Hippocampal formation (tissue), 2 donors: ENCODE results near the gene RPL22.

Source experiments
- DNase-seq, 2 donors: peaks; one replicate each; lab custom pipeline; 2025; lab: John Stamatoyannopoulos, UW

The RPL22 gene

DNA sequence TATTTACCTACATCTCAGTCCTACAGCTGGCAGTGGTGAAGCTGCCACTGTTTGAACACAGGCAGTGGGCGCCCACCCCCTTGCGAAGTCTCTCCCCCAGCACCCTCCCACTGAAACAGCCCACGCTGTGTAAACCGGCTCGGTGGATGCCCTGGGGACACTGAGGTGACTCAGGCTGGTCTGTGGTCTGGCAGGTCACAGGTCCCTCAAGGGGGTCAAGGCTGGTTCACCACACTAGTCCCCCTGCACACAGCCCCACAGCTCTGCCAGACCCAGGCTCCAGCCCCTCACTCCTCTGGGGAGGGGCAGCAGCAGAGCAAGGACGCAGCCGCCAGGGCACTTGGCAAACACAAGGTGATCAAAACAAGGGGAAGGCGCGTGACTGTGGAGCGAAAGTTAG lies 26.8 kb downstream of the RPL22 start:
- no peak for DNase-seq

DNA sequence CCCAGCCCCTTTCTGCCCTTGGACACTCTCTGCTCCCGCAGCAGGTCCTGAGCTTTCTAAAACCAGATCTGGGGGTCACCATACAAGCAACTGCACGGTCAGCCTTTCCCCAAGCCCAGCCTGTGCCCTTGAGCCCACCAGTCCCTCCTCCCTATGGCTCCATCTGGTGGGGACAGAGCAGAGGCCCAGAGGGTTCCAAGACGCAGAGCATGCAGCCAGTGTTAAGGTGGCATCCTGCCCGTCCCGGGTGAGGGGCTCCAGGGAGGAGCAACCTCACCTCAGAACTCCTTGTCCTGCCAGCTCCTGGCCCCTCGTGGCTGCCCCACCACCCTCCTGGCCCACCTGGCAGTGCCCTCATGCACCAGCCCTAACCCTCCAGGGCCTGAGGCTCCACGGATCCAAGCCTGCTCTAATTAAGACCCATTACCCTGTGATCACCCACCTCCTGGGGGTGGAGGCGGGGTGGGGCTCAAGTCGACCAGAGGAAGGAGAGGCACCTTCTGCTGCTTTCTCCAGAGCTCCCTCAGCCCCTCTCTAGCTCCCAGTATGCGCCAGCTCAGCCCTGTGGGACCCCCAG lies 27.8 kb downstream of the RPL22 start:
- no peak for DNase-seq

DNA sequence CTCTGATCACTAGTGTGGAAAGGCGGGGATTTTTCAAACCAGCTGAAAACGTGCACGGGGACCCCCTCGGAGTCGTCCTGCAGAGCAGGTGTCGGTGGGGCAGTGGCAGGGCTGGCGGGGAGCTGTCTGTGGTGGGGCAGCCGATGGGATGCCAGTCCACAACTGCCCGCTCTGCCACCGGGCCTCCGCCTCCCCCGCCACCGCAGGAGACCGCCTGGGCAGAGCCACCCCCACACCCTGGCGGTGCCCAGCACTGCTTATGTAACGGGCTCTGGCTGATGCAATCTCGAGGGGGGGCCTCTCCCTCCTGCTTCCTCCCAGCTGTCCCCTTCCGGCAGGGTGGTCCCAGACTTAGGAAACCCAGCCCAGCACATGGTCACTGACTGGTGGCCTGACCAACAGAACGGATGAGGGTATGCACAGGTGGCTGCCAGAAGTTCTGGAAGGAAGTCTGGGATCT lies 28.6 kb downstream of the RPL22 start:
- DNase-seq, result no peak

DNA sequence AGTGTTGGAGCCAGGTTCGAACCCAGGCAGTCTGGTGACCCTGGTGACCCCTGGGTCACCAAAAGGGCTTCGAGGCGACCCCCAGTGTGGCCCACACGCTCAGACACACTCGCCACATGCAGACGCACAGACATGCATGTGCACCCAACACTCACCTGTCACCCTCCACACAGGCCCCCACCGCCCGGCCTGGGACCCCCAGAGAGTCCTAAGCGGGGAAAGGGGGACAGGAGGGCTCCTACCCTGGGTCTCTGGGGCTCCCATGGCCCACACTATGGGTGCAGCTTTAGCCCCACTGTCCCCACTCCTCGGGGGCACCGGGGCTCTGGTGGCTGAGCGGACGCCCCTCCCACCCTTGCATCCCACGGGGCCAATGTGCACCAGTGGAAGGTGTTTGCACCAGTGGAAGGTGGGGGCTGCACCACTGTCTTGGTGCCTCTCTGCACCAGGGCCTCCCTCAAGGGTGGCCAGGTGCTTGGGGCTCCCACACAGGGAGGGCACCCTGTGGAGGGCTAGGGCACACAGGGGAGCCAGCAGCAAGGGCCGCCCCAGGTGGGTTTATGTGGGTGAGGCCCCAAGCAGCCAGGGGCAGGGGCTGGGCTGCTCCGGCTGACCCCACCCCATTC lies 29.2 kb downstream of the RPL22 start:
- DNase-seq, result no peak

DNA sequence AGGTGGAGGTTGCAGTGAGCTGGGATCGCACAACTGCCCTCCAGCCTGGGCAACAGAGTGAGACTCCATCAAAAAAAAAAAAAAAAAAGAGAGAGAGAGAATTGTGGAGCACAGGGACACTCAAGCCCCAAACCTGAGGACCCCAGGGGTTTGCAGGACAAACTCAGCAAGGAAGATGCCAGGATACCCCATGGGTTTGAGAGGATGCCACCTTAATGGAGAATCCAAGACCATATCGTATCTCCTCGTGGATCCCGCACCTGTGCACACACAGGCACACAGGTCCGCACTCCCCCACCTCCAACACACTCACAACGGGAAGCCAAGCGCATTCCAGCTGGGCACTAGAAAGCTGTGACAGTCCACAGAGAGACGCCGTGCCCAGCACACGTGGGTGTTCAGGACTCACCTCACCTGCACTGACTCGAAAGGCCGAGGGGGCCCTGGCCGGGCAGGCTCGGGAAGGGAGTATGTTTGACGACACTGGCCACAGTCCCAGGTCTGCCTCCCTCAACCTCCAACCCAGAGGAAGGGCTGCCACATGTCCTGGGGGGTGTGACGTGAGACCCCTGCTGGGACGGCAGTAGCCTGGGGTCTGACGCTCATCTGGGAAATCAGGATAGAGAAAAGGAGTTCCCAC lies 30.3 kb downstream of the RPL22 start:
- DNase-seq, result no peak

DNA sequence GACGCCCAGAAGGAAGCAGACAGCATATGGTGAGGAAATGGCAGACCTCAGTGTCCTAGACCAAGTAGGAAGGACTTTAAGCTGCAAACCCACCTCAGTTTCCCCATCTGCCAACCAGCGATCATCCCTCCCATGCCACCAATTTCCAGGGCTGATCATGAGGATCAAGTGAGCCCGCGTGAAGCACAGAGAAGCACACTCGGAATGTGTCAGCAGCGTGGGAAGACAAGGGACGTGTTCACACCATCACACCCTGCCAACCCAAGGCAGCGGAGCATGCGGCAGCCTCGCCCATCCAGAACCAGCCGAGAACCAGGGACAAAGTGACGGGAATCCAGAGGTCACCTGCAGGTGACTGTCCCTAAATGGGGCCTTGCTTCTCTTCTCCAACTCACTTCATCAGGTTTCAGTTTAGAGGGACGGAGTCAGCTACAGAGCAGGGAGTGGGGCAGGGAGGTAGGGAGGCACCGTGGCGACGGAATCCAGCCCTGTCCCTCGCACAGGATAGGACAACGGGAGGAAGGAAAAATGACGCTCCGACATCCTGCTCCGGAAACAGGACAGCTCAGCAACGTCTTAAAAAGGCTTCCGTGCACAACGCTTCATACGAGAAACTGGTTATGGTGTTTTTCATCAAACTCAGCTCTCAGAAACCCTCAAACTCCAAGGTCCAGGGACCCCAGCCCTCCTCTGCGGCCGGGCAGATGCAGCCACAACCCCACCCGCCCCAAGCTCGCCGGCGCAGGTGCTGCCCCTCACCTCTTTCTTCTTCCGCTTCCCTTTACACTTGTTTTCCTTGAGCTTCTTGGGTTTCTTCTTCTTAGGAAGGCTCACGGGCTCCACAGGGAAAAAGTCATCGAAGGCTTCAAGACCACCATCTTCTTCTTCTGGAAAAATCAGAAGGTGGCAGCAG lies 31.7 kb downstream of the RPL22 start:
- DNase-seq, result no peak

DNA sequence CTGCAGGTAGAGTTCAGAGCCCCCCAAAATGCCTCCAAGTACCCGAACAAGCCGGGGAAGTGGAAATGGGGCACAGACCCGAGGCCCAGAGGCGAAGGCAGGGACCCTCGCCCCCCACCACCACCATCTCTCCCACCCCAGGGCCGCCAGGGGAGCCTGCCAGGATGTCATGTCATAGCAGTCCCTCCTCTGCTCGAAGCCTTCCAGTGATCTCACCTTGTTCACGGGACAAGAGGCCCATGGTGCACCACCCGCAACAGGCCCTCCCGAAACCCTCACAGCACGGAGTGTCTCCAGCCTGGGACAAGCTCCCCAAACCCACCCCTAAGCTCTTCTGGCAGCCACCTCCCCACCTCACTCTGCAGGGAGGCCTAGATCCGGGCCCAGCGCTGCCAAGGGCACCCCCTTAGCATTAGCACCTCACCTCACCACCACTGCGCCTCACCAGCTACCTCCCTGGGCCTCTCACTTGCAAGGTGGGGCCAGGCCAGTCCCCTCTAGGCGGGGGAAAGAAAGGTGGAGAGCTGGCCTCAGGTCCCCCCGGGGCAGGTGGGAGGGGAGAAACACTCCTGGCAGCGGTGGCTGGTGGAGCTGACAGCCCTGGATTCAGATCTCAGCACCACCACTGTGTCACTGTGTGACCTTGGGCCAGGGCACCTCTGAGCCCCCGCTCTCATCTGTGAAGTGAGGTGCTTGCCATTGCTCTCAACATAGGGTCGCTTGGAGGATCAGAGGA lies 32.6 kb downstream of the RPL22 start:
- DNase-seq, result no peak

DNA sequence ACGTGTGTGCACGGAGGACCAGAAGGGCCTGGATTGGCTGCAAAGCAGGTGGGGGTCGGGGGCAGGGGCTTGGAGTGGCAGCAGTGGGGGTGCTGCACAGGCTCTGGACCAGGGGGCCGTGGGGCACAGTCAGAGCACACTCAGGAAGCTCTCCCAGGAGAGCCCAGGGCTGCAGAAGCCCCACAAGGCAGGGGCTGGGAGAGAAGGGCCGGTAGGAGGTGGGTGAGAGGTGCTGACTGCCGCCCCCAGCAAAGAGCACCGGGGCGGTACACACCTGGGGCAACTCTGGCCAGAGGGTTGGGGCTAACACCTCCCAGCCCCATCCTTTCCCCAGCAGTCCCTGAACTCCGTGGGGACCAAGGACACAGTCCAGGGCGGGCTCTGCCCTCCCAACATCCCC lies 33.2 kb downstream of the RPL22 start:
- DNase-seq, result no peak

DNA sequence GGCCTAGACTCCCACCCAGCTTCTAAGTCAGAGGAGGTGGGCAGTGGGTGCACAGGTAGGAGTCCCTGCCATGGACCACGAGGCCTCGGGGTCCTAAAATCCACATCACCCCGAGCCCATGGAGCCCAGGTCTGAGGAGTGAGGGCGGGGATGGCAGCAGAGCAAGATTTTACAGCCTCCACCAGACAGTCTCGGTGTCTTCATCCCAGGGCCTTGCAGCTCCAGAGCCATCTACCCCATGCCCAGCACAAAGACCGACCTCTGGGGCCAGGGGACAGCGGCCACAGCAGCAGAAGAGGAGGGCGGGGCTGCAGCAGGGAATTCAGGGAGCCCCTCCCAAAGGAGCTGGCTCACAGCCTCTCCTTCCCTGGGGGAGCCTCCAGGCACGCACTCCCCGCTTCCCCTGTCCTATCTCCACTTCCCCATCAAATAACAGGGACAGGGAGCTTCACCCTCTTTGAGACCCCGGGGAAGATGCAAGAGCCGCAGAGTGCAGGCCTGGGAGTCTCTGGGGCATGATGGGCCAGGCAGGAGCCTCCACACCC lies 33.9 kb downstream of the RPL22 start:
- DNase-seq, result no peak

DNA sequence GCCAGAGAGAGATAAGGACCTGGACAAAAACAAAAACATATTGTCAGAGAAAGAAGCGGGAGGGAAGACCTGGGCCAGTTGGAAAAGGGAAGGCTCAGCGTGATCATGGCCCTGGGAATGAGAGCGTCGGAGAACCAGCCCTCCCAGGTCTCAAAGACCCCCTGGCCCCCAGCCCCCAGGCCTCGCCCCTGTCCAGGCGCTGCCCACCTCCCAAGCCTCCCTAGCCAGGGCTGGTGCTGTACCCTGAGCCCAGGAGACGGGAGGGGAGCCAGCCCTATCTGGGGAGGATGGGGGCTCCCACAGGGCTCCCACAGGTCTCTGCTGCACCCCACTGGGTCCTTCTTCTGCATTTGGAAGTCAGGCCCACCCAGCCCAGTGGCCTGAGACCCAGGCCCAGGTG lies 34.4 kb downstream of the RPL22 start:
- DNase-seq, result no peak

DNA sequence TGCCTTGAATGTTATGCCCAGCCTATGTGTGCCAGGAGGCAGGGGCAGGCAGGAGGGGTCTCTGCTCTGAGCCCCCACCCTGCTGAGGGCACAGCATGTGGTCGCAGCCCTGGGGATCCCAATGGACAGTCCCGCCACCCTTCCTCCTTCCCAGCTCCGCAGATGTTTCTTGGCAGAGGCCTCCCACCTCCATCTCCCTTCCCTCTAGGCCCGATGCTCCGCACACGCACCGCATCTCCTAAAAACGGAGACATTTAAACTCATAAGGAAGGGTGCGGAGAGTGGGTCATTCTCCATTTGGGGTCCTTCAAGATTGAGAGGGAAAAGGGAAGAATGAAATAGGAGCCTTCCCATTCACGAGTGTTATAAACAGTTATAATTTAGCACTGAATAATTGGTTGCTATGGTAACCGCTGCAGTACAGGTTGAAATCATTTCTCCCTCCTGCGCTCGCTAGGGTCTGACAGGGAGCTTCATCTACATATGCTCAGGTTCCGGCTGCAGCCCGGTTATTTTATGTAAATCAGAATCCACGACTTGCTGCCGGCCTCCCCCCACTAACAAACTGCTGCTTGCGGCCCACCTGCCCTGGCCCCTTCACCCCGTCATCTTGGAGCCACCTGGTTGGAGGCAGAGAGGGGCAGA lies 35.3 kb downstream of the RPL22 start:
- peak in 1 of 2 donors; percentile 65 for DNase-seq

DNA sequence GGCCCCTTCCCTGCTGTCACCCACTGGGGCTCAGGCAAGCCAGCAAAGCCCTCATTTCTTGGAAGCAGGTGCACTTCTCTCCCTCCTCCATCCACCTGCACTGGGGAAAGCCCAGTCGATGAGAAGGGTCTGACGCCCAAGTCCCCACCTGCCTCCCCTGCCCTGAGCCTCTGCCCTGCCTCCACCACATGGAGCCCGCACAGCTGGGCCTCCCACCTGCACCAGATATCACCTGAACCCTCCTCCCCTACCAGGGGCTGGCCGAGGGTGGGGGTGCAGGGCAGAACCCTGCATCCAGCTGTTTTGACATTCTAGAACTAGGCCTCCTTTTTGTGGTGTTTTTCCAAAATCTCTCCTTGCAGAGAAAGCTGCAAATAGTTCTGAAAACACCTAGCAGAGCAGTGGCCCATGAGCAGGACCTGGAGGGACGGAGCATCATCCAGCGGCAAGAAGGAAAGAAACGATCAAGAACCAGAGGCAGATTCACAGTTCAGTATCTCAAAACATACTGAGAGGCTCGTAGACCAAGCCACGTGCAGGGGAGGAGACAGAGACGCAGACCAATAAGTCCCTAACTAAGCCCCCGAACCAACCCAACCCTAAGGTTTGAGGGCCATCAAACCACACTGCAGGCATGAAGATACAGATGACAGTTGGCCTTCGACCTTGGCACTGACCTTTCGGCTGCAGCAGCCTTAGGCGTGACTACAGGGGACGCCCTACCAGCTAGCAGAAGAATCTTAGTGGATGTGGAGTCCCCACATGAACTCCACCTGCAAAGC lies 36.0 kb downstream of the RPL22 start:
- no peak for DNase-seq

DNA sequence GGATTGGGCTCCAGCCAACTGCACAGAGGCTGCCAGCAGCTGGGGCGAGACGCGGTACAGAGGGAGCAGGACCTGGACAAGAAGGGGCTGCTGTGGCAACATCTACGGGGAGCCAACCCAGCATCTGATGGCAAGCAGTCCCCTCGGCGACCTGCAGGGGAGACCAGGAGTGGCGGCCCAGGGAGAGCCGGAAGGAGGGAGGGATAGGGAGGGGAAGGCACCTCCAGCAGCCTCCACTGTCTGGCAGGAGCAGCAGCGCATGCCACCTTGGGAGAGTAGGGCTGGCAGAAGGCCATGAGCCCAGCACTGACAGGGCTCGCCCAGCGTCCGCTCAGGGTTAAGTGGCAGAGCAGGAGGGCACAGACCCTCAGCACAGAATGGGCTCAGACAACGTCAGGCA lies 36.6 kb downstream of the RPL22 start:
- no peak for DNase-seq

DNA sequence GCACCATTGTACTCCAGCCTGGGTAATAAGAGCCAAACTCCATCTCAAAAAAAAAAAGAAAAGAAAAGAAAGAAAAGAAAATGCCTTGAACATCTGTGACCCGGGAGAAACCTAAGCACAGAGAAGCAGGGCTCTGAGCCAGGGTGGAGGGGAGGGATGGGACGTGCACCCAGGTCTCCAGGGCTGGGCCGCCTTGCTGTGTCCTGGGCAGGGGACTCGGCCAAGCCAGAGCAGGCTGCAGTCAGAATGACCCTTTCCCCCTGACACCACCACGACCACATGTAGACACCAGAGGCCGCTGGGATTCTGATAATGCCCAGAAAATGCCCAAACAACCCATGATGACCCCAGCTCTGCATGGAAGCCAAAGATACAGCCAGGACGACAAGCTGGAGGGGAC lies 37.1 kb downstream of the RPL22 start:
- no peak for DNase-seq

DNA sequence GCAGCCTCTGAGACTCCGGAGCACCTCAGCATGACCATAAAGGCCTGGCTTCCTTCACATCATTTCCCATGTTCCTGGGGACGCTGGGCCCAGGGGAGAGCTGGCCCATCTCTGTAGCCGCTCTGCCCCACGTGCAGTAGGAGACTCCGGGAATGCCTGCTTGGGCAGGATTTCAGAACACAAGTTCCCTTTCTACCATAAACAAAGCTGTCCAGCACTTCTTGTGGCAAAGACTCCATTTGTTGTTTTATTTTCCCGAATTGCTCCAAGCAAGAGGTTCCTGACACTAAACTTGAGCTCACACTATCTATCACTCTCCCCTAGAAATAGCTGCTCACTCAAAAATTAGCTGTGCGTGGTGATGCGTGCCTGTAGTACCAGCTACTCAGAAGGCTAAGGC lies 41.2 kb downstream of the RPL22 start:
- DNase-seq, result no peak

DNA sequence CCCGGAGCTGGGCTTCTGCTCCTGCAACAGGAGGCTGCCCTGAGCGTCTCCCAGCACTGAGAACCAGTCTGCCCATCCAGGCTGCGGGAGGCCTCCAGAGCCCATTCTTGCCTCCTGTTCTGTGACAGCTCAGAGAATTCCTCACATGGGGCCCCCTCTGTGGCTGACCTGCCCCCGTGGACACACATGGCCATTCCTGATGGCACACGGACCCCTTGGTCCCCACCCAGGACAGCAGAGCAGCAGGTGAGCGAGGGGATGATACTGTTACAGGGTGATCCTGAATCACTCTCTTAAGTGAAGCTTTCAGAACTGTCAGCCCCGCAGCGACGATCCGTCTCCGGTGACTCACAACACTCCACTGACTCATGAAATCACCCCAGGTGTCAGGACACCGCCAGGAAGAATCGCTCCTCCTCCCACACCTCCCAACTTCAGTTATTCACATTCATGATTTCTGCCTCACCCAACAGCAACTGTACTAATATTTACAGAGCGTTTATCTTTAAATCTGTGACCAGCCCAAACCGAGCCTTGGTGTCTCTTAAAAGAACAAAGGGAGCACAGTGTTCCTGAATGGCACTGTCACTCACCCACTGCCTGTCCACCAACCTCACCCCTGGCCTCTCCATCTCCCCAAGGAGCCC lies 41.7 kb downstream of the RPL22 start:
- DNase-seq, result no peak

DNA sequence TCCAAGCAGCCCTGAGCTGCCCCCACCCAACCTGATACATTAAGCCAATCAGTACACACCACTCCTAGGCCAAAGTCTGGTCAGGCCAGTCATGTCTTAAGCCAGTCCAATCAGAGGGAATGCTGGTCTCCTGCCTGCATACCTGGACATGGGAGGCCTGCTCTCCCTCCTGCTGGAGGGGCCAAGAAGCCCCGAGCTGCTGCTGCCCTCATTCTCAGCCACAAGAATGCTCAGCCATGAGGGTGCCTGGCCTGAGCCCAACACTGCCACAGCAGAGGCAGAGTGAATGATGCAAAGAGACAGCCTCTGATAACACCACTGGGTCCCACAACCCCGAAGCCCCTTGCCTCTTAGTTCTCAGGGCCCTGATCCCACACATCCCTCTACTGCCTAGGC lies 42.3 kb downstream of the RPL22 start:
- no peak for DNase-seq

DNA sequence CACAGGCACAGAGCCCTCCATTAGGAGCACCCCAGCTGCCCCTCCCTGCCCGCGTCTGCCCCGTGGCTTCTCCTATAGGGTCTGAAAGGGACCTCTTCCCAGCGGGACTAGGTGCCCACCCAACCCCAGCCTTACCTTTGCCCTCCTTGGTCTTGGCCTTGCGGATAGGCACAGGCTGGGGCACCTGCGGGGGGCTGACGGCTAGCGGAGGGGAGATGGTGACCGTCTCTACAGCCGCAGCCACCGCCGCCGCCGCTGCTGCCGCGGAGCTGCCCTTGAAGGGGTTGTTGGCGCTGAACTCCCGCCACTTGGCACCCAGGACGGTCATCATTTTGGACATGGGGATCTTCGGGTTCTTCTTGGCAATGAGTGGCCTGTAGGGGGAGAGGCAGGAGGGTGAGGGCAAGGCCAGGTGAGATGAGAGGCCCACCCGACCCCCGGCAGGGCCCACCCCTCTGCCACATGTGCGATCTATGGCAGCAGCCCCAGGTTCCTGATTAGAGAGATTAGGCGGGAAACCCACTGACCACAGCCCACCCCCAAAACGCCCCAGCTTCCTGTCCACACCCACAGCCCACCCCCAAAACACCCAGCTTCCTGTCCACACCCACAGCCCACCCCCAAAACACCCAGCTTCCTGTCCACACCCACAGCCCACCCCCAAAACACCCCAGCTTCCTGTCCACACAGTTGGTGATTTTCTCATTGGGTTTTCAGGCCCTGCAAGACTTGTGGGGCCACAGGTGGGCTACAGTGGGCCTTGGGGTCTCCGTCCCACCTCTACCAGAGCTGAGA lies 44.7 kb downstream of the RPL22 start:
- DNase-seq, result no peak

DNA sequence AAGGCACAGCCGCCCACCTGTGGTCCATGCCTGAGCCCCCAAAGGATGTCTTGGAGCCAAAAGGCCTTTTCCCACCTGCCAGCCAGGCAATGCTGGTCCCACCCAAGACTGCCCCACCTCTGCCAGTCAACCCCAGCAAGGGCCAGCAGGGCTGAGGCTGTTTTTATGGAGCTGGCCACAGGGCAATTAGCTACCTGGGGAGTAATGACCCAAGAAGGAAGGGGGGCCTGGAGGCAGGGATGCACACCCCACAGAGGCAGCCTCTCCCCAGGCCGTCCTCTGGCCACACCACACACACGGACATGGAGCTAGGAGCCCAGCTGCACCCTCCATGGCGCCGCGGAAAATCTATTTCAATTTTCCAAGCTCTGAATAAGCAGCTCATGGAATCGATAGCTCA lies 46.5 kb downstream of the RPL22 start:
- no peak for DNase-seq
